Measurements from ENCODE around the gene ETHE1. TPM values are rescaled to one million over a fixed set of nuclear protein-coding genes. Genes with fewer than 3 reads are reported as not detected.

ETHE1 gene
- total RNA-seq, 1 experiment from 2014 or later: 8.8 TPM

- no peaks in the 10 kb centered on the region for H3K27me3 ChIP-seq (replicated peaks; ENCODE audit: insufficient read depth, low read depth, low read length, poor library complexity)
- H3K4me3 ChIP-seq (ENCODE audit: low read depth, low read length, poor library complexity, severe bottlenecking): no peak overlapping the region
- POLR2A ChIA-PET (ENCODE audit: low non-redundant PET): no interaction called here
- H3K36me3 ChIP-seq (ENCODE audit: insufficient read depth, low read length, poor library complexity, severe bottlenecking): peaks cover 22% of the 10 kb centered on the region
- CTCF ChIA-PET: no interaction called here
- peaks cover 40% of the 10 kb centered on the region for H3K4me1 ChIP-seq (ENCODE audit: insufficient read depth, low read length, poor library complexity, severe bottlenecking)
- H3K27ac ChIP-seq (ENCODE audit: low read depth, low read length, poor library complexity, severe bottlenecking): peak overlapping the region; percentile 86
- H3K9me3 ChIP-seq (ENCODE audit: low read depth, low read length, poor library complexity, severe bottlenecking): no peaks in the 10 kb centered on the region
- no TSS peak for BruUV-seq (replicated peaks)
- intact Hi-C loops (cut with micrococcal nuclease; ENCODE audit: unreplicated experiment): no loop called here
- DNase-seq (ENCODE audit: low spot score): no peak
- TF ChIP-seq EZH2 (IDR thresholded peaks at IDR 0.05; ENCODE audit: borderline replicate concordance, low read depth, low read length, poor library complexity, severe bottlenecking) (no peak), CTCF (conservative IDR thresholded peaks at IDR 0.05; ENCODE audit: low read depth, low read length) (no peak)
Observed at GRCh38 chr19:43561139-43561970, 34.4 kb upstream of the ETHE1 start.

- no peak overlapping the region for H3K4me3 ChIP-seq (ENCODE audit: low read depth, low read length, poor library complexity, severe bottlenecking)
- CTCF ChIA-PET: interaction anchor here (1.1 kb wide), 1 partner anchor 34 kb away, joined by 8 read pairs; no protein-coding TSS in a partner anchor
- H3K4me1 ChIP-seq (ENCODE audit: insufficient read depth, low read length, poor library complexity, severe bottlenecking): peaks cover 39% of the 10 kb centered on the region
- no TSS peak for BruUV-seq (replicated peaks)
- DNase-seq (ENCODE audit: low spot score): no peak
- TF ChIP-seq CTCF (conservative IDR thresholded peaks at IDR 0.05; ENCODE audit: low read depth, low read length) (no peak), EZH2 (IDR thresholded peaks at IDR 0.05; ENCODE audit: borderline replicate concordance, low read depth, low read length, poor library complexity, severe bottlenecking) (no peak)
- H3K27me3 ChIP-seq (replicated peaks; ENCODE audit: insufficient read depth, low read depth, low read length, poor library complexity): no peaks in the 10 kb centered on the region
- no peaks in the 10 kb centered on the region for H3K9me3 ChIP-seq (ENCODE audit: low read depth, low read length, poor library complexity, severe bottlenecking)
- intact Hi-C loops (cut with micrococcal nuclease; ENCODE audit: unreplicated experiment): no loop called here
- peaks cover 26% of the 10 kb centered on the region for H3K36me3 ChIP-seq (ENCODE audit: insufficient read depth, low read length, poor library complexity, severe bottlenecking)
- H3K27ac ChIP-seq (ENCODE audit: low read depth, low read length, poor library complexity, severe bottlenecking): peak overlapping the region; percentile 86
- POLR2A ChIA-PET (ENCODE audit: low non-redundant PET): interaction anchor here (0.6 kb wide), 1 partner anchor 25 kb away, joined by 6 read pairs; no protein-coding TSS in a partner anchor
Observed at GRCh38 chr19:43560687-43561086, 33.7 kb upstream of the ETHE1 start.

- POLR2A ChIA-PET (ENCODE audit: low non-redundant PET): interaction anchor here (1.2 kb wide), 1 partner anchor 39 kb away, joined by 5 read pairs; no protein-coding TSS in a partner anchor
- intact Hi-C loops (cut with micrococcal nuclease; ENCODE audit: unreplicated experiment): no loop called here
Observed at GRCh38 chr19:43555185-43555770, 28.3 kb upstream of the ETHE1 start.

More at GRCh38 chr19:43555185-43555770, 28.3 kb upstream of the ETHE1 start:
- Histone ChIP-seq H3K27ac (ENCODE audit: low read depth, low read length, poor library complexity, severe bottlenecking) (peak overlapping the region; percentile 70), H3K36me3 (ENCODE audit: insufficient read depth, low read length, poor library complexity, severe bottlenecking) (peaks cover 39% of the 10 kb centered on the region), H3K4me1 (ENCODE audit: insufficient read depth, low read length, poor library complexity, severe bottlenecking) (peaks cover 26% of the 10 kb centered on the region), H3K9me3 (ENCODE audit: low read depth, low read length, poor library complexity, severe bottlenecking) (no peaks in the 10 kb centered on the region), H3K27me3 (replicated peaks; ENCODE audit: insufficient read depth, low read depth, low read length, poor library complexity) (no peaks in the 10 kb centered on the region), H3K4me3 (ENCODE audit: low read depth, low read length, poor library complexity, severe bottlenecking) (no peak overlapping the region)
- TF ChIP-seq EZH2 (IDR thresholded peaks at IDR 0.05; ENCODE audit: borderline replicate concordance, low read depth, low read length, poor library complexity, severe bottlenecking): no peak
- TF ChIP-seq CTCF (conservative IDR thresholded peaks at IDR 0.05; ENCODE audit: low read depth, low read length): peak; percentile 86
- CTCF ChIA-PET: interaction anchor here (0.6 to 2.1 kb wide), 8 partner anchors 9 to 66 kb away, joined by 3 to 25 read pairs (median 4); partner anchors contain the start of genes PINLYP and XRCC1
- no TSS peak for BruUV-seq (replicated peaks)
- DNase-seq (ENCODE audit: low spot score): peak; percentile 88
